HepG2 (cell line): ENCODE measurements around the gene BAG3. TPM values are rescaled to one million over a fixed set of nuclear protein-coding genes. Genes with fewer than 3 reads are reported as not detected.

ENCODE experiments used
- AGO1 ChIP-seq: fragments of 200-400 bp; formaldehyde crosslinking; IDR thresholded peaks from 2 replicates; pipeline ENCODE4 v1.6.1; 2017; ENCODE audit warnings: mild to moderate bottlenecking, low read depth, low read length, moderate library complexity; ENCODE audit not compliant: poor library complexity, severe bottlenecking
- BRD4 ChIP-seq: sonication (generic); formaldehyde crosslinking; IDR thresholded peaks from 2 replicates; pipeline ENCODE4 v1.4.0; 2020; ENCODE audit warnings: missing genetic modification reagents
- DR1 ChIP-seq: sonication (generic); formaldehyde crosslinking; IDR thresholded peaks from 2 replicates; pipeline ENCODE4 v1.8.0; 2021; ENCODE audit warnings: mild to moderate bottlenecking, missing genetic modification reagents, inconsistent platforms
- HMGXB4 ChIP-seq, 2 experiments: sonication (generic) in 1 of 2; formaldehyde crosslinking in 1 of 2; IDR thresholded peaks; 2 replicates each; pipeline versions ENCODE4 v1.4.0 to v1.6.1; 2018 to 2020; ENCODE audit warnings: missing genetic modification reagents in 2 of 2, borderline replicate concordance in 1 of 2, low read depth in 1 of 2, mild to moderate bottlenecking in 1 of 2, missing biosample characterization in 1 of 2
- LCORL ChIP-seq, 2 experiments: fragments of 450-650 bp in 1 of 2; sonication (generic) in 1 of 2; formaldehyde crosslinking in 1 of 2; IDR thresholded peaks; 2 replicates each; pipeline versions ENCODE4 v1.5.0 to v1.6.1; 2017 to 2020; ENCODE audit warnings: antibody characterized with exemption in 1 of 2, missing genetic modification reagents in 1 of 2
- MEIS2 ChIP-seq: sonication (generic); formaldehyde crosslinking; IDR thresholded peaks from 2 replicates; pipeline ENCODE4 v1.9.0; 2021; ENCODE audit warnings: mild to moderate bottlenecking, missing genetic modification reagents
- ZBTB14 ChIP-seq: sonication (generic); formaldehyde crosslinking; IDR thresholded peaks from 2 replicates; pipeline ENCODE4 v1.4.0; 2020; ENCODE audit warnings: missing genetic modification reagents
- ZFP41 ChIP-seq: sonication (generic); formaldehyde crosslinking; IDR thresholded peaks from 2 replicates; pipeline ENCODE4 v1.4.0; 2020; ENCODE audit warnings: mild to moderate bottlenecking, missing genetic modification reagents, borderline replicate concordance
- ZNF607 ChIP-seq: sonication (generic); formaldehyde crosslinking; IDR thresholded peaks from 2 replicates; pipeline ENCODE4 v1.5.1; 2020; ENCODE audit warnings: missing genetic modification reagents, mild to moderate bottlenecking, borderline replicate concordance
- ZNF790 ChIP-seq: sonication (generic); formaldehyde crosslinking; IDR thresholded peaks from 2 replicates; pipeline ENCODE4 v1.8.0; 2022; ENCODE audit warnings: missing genetic modification reagents, mild to moderate bottlenecking, borderline replicate concordance
- polyA plus RNA-seq, 8 experiments: library from polyadenylated mRNA; depleted of rRNA in 3 of 8; stranded (reverse) in 7 of 8; unstranded in 1 of 8; fragments of >200 nt; fragmentation: Illumina TruSeq in 4 of 8; extraction: Trizol in 4 of 8; gene quantifications; 2 replicates each; pipeline versions ENCODE4 v1.2.1 to v1.2.3, GENCODE V29; 2011 to 2016; ENCODE audit warnings: low read depth in 4 of 8, missing spikeins in 1 of 8, mixed read lengths in 1 of 8; ENCODE audit not compliant: insufficient read depth in 1 of 8
- total RNA-seq, 5 experiments: library from RNA; depleted of rRNA; stranded (reverse); fragments of >200 nt; fragmentation: Illumina TruSeq; extraction: Trizol; gene quantifications; 2 replicates each; pipeline ENCODE4 v1.2.3, GENCODE V29; 2016; ENCODE audit warnings: low read depth in 1 of 5
- TF ChIP-seq, protein P1 (sequence below): sonication (generic); formaldehyde crosslinking; IDR thresholded peaks from 2 replicates; pipeline ENCODE4 v1.4.0; 2020; ENCODE audit warnings: missing genetic modification reagents
- TF ChIP-seq, protein P2 (sequence below): sonication (generic); formaldehyde crosslinking; IDR thresholded peaks from 2 replicates; pipeline ENCODE4 v1.5.1; 2020; ENCODE audit warnings: mild to moderate bottlenecking, missing genetic modification reagents, moderate library complexity
- TF ChIP-seq, protein P3 (sequence below): sonication (generic); formaldehyde crosslinking; IDR thresholded peaks from 2 replicates; pipeline ENCODE4 v1.4.0; 2020; ENCODE audit warnings: missing genetic modification reagents

The BAG3 gene
- total and polyA plus RNA-seq, 2 of the 13 experiments (the other 11 are each of a cell fraction or from before 2014, with no cell fraction given): 2.9 to 6.7 TPM

DNA sequence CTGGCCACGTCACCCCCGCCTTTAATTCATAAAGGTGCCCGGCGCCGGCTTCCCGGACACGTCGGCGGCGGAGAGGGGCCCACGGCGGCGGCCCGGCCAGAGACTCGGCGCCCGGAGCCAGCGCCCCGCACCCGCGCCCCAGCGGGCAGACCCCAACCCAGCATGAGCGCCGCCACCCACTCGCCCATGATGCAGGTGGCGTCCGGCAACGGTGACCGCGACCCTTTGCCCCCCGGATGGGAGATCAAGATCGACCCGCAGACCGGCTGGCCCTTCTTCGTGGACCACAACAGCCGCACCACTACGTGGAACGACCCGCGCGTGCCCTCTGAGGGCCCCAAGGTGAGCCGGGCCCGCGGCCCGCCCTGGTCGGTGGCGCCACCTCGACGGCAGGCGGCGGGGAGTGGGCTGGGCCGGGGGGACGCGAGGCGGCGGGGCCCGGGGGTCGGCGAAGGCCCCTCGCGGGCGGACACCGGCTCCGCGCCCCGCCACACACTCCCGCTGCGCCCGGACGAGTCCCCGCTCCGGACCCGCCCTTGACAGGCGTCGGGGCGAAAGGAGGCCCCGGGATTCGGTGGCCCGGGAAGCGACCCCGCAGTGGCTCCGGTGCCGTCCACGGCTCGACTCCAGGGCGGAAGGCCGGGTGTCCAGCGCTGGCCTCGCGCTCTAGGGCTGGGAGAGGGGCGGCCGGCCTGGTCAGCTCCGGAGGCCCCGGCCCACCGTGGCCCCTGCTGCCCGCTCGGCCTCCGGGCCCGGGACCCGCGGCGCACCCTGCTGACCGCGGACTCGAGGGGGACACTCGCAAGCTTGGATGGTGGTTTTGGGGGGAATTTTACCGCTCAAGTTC, 557 bp downstream of the BAG3 start (continued):
- TF ChIP-seq, protein P1, sequence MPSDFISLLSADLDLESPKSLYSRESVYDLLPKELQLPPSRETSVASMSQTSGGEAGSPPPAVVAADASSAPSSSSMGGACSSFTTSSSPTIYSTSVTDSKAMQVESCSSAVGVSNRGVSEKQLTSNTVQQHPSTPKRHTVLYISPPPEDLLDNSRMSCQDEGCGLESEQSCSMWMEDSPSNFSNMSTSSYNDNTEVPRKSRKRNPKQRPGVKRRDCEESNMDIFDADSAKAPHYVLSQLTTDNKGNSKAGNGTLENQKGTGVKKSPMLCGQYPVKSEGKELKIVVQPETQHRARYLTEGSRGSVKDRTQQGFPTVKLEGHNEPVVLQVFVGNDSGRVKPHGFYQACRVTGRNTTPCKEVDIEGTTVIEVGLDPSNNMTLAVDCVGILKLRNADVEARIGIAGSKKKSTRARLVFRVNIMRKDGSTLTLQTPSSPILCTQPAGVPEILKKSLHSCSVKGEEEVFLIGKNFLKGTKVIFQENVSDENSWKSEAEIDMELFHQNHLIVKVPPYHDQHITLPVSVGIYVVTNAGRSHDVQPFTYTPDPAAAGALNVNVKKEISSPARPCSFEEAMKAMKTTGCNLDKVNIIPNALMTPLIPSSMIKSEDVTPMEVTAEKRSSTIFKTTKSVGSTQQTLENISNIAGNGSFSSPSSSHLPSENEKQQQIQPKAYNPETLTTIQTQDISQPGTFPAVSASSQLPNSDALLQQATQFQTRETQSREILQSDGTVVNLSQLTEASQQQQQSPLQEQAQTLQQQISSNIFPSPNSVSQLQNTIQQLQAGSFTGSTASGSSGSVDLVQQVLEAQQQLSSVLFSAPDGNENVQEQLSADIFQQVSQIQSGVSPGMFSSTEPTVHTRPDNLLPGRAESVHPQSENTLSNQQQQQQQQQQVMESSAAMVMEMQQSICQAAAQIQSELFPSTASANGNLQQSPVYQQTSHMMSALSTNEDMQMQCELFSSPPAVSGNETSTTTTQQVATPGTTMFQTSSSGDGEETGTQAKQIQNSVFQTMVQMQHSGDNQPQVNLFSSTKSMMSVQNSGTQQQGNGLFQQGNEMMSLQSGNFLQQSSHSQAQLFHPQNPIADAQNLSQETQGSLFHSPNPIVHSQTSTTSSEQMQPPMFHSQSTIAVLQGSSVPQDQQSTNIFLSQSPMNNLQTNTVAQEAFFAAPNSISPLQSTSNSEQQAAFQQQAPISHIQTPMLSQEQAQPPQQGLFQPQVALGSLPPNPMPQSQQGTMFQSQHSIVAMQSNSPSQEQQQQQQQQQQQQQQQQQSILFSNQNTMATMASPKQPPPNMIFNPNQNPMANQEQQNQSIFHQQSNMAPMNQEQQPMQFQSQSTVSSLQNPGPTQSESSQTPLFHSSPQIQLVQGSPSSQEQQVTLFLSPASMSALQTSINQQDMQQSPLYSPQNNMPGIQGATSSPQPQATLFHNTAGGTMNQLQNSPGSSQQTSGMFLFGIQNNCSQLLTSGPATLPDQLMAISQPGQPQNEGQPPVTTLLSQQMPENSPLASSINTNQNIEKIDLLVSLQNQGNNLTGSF (CRISPR knock-in tag): 0 out of 2 replicates have a peak, but pooled peaks have one; percentile 17
- TF ChIP-seq, protein P2, sequence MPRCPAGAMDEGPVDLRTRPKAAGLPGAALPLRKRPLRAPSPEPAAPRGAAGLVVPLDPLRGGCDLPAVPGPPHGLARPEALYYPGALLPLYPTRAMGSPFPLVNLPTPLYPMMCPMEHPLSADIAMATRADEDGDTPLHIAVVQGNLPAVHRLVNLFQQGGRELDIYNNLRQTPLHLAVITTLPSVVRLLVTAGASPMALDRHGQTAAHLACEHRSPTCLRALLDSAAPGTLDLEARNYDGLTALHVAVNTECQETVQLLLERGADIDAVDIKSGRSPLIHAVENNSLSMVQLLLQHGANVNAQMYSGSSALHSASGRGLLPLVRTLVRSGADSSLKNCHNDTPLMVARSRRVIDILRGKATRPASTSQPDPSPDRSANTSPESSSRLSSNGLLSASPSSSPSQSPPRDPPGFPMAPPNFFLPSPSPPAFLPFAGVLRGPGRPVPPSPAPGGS (CRISPR knock-in tag): peak; percentile 50; the same call in 1 of the 2 replicates
- peak; percentile 69; the same call in 1 of the 2 replicates for TF ChIP-seq ZNF607 (CRISPR knock-in tag)
- peak; percentile 70 for TF ChIP-seq AGO1
- peak; percentile 61; the same call in 1 of the 2 replicates for TF ChIP-seq ZNF790 (CRISPR knock-in tag)
- TF ChIP-seq ZBTB14 (CRISPR knock-in tag): no peak
- TF ChIP-seq, protein P3, sequence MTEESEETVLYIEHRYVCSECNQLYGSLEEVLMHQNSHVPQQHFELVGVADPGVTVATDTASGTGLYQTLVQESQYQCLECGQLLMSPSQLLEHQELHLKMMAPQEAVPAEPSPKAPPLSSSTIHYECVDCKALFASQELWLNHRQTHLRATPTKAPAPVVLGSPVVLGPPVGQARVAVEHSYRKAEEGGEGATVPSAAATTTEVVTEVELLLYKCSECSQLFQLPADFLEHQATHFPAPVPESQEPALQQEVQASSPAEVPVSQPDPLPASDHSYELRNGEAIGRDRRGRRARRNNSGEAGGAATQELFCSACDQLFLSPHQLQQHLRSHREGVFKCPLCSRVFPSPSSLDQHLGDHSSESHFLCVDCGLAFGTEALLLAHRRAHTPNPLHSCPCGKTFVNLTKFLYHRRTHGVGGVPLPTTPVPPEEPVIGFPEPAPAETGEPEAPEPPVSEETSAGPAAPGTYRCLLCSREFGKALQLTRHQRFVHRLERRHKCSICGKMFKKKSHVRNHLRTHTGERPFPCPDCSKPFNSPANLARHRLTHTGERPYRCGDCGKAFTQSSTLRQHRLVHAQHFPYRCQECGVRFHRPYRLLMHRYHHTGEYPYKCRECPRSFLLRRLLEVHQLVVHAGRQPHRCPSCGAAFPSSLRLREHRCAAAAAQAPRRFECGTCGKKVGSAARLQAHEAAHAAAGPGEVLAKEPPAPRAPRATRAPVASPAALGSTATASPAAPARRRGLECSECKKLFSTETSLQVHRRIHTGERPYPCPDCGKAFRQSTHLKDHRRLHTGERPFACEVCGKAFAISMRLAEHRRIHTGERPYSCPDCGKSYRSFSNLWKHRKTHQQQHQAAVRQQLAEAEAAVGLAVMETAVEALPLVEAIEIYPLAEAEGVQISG (CRISPR knock-in tag): peak; percentile 14; the same call in 1 of the 2 replicates
- TF ChIP-seq HMGXB4 (CRISPR knock-in tag; IDR thresholded peaks at IDR 0.05; ENCODE audit: borderline replicate concordance in 1 of 2, low read depth in 1 of 2): peak in 1 of 2 experiments; percentile 37; a peak in 2 of 4 replicates
- TF ChIP-seq MEIS2: peak; percentile 15; the same call in 1 of the 2 replicates
- 0 out of 2 replicates have a peak, but pooled peaks have one; percentile 13 for TF ChIP-seq BRD4
- TF ChIP-seq ZFP41 (CRISPR knock-in tag): no peak
- TF ChIP-seq LCORL (IDR thresholded peaks at IDR 0.05): no peak
- no peak for TF ChIP-seq LCORL (CRISPR knock-in tag; IDR thresholded peaks at IDR 0.05)
- TF ChIP-seq DR1 (CRISPR knock-in tag): peak; percentile 13; the same call in 1 of the 2 replicates
